Naive thymus-derived CD8-positive, alpha-beta T cell (primary cell): ENCODE results near the gene AKAP6. TPM values are rescaled to one million over a fixed set of nuclear protein-coding genes. Genes with fewer than 3 reads are reported as not detected.

Experiments
- ATAC-seq, 2 donors: fragments of 150-1000 bp; cut with Tn5 transposase in 1 of 2; sonication (Bioruptor Pico), chemical (Tn5 transposase) in 1 of 2; 1 replicate in 1 of 2; 2 replicates in 1 of 2; pipeline ENCODE4 v1.10.0; 2021; ENCODE audit warnings: mild to moderate bottlenecking in 2 of 2, moderate library complexity in 2 of 2
- POLR2A ChIA-PET: fragments of 350-600 bp; sonication (Branson Sonifier 250); formaldehyde crosslinking; loops from one replicate; lab custom pipeline; 2021; ENCODE audit warnings: antibody characterized with exemption; lab: Charles Lee
- DNase-seq, 10 donors: peaks; one replicate each; pipeline versions ENCODE4 v3.0.0 to v3.0.0-alpha.2; 2020 to 2022
- H3K27ac Mint-ChIP-seq, 10 donors: one replicate each; pipeline ENCODE4 v1.8.0; 2020 to 2022; ENCODE audit warnings: mild to moderate bottlenecking in 10 of 10, mixed read lengths in 10 of 10, moderate library complexity in 4 of 10, inconsistent platforms in 1 of 10
- H3K27me3 Mint-ChIP-seq, 5 donors: one replicate each; pipeline ENCODE4 v1.8.0; 2021 to 2022; ENCODE audit warnings: mixed read lengths in 5 of 5
- H3K36me3 Mint-ChIP-seq, 3 donors: one replicate each; pipeline ENCODE4 v1.8.0; 2020 to 2022; ENCODE audit warnings: mixed read lengths in 3 of 3, mild to moderate bottlenecking in 2 of 3, inconsistent platforms in 1 of 3
- H3K4me1 Mint-ChIP-seq, 4 donors: one replicate each; pipeline ENCODE4 v1.8.0; 2021 to 2022; ENCODE audit warnings: mixed read lengths in 4 of 4
- H3K4me3 Mint-ChIP-seq, 10 donors: one replicate each; pipeline ENCODE4 v1.8.0; 2020 to 2022; ENCODE audit warnings: mild to moderate bottlenecking in 10 of 10, mixed read lengths in 10 of 10, moderate library complexity in 6 of 10, inconsistent platforms in 1 of 10
- H3K9me3 Mint-ChIP-seq, 9 donors: one replicate each; pipeline ENCODE4 v1.8.0; 2020 to 2022; ENCODE audit warnings: mixed read lengths in 9 of 9, mild to moderate bottlenecking in 3 of 9, inconsistent platforms in 1 of 9, moderate library complexity in 1 of 9
- polyA plus RNA-seq, 3 donors: library from polyadenylated mRNA; unstranded; fragments of 300-500 nt; fragmentation: Illumina TruSeq; gene quantifications; one replicate each; pipeline ENCODE4 v1.2.3, GENCODE V29; 2021
- total RNA-seq, 8 experiments: library from RNA in 2 of 8; stranded (reverse) in 2 of 8; gene quantifications; one replicate each; pipeline ENCODE4 v1.2.3 and lab custom pipeline; 2021 to 2026

AKAP6 gene
- total and polyA plus RNA-seq, 5 experiments from 2014 or later = 1.4 to 4.6 (median 3.2) TPM

DNA sequence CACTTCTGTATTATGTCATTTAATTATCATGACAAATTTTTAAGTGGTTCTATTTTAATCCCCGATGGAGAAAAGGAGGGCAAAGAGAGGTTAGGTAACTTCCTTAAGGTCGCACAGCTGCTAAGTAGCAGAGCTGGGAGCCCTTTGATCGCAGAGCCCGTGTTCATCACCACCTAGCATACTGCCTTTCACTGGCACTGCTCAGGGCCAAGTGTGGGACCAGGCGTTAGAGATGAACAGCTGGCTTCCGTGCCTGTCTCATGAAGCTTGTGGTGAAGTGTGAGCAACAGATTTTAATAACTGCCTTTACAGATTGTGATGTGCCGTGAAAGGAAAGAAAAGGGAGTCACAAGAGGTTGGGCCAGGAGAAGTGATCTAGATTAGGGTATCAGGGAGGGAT is 273.6 kb downstream of the AKAP6 start:
- H3K4me3 Mint-ChIP-seq = no peak overlapping the region
- no peak overlapping the region for H3K27ac Mint-ChIP-seq
- POLR2A ChIA-PET = no interaction called here
- no peaks in the 10 kb centered on the region for H3K36me3 Mint-ChIP-seq
- DNase-seq = no peak
- H3K9me3 Mint-ChIP-seq = peaks cover 0 to 2% (median 0%) of the 10 kb centered on the region in 9 donors
- ATAC-seq = no peak
- no peaks in the 10 kb centered on the region for H3K4me1 Mint-ChIP-seq
- peaks cover 0 to 3% (median 0%) of the 10 kb centered on the region in 5 donors for H3K27me3 Mint-ChIP-seq

- H3K9me3 Mint-ChIP-seq = peaks cover 0 to 2% (median 0%) of the 10 kb centered on the region in 9 donors
- ATAC-seq (no peak), DNase-seq (no peak)
- POLR2A ChIA-PET = no interaction called here
- peaks cover 0 to 3% (median 0%) of the 10 kb centered on the region in 5 donors for H3K27me3 Mint-ChIP-seq
- H3K4me3 Mint-ChIP-seq = no peak overlapping the region
- H3K27ac Mint-ChIP-seq = no peak overlapping the region
- no peaks in the 10 kb centered on the region for H3K36me3 Mint-ChIP-seq
- no peaks in the 10 kb centered on the region for H3K4me1 Mint-ChIP-seq
These were observed 275.0 kb downstream of the AKAP6 start for GRCh38 chr14:32603992-32604565.

GRCh38 chr14:32606301-32606700 is 277.2 kb downstream of the AKAP6 start:
- ATAC-seq = no peak
- POLR2A ChIA-PET = no interaction called here
- peaks cover 0 to 2% (median 0%) of the 10 kb centered on the region in 9 donors for H3K9me3 Mint-ChIP-seq
- no peaks in the 10 kb centered on the region for H3K4me1 Mint-ChIP-seq
- peaks cover 0 to 3% (median 0%) of the 10 kb centered on the region in 5 donors for H3K27me3 Mint-ChIP-seq
- H3K4me3 Mint-ChIP-seq = no peak overlapping the region
- no peaks in the 10 kb centered on the region for H3K36me3 Mint-ChIP-seq
- DNase-seq = no peak
- no peak overlapping the region for H3K27ac Mint-ChIP-seq

- POLR2A ChIA-PET = no interaction called here
- Mint-ChIP-seq H3K4me1 (no peaks in the 10 kb centered on the region), H3K27me3 (no peaks in the 10 kb centered on the region), H3K36me3 (no peaks in the 10 kb centered on the region), H3K4me3 (no peak overlapping the region), H3K9me3 (peaks cover 0 to 2% (median 0%) of the 10 kb centered on the region in 9 donors), H3K27ac (no peak overlapping the region)
- DNase-seq = no peak
- ATAC-seq = no peak
These were observed 278.3 kb downstream of the AKAP6 start for GRCh38 chr14:32607399-32607798.

DNA sequence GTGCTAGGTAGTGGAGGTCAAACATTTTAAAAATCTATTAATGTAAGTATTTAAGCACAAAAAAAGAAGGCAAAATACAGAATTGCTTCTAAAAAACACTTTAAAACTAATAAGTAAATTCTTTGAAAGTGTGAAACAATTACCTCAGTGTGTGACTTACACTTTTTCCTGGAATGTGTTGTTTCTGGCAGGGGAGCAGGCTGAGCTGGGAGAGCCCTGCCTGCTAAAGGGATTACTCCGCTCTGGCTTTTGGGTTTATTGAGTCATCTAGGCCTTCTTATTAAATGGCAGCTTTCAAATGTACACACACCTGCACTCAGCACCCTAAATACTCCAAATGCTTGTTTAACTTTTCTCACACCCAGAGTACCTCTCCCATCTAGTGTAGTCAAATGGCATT is 279.8 kb downstream of the AKAP6 start:
- POLR2A ChIA-PET = interaction anchor here (0.7 kb wide), 1 partner anchor 12 kb away, joined by 3 read pairs; no protein-coding TSS in a partner anchor
- H3K27ac Mint-ChIP-seq = no peak overlapping the region
- no peak for DNase-seq
- H3K27me3 Mint-ChIP-seq = no peaks in the 10 kb centered on the region
- no peaks in the 10 kb centered on the region for H3K9me3 Mint-ChIP-seq
- no peak for ATAC-seq
- H3K4me1 Mint-ChIP-seq = no peaks in the 10 kb centered on the region
- H3K4me3 Mint-ChIP-seq = no peak overlapping the region
- no peaks in the 10 kb centered on the region for H3K36me3 Mint-ChIP-seq

- DNase-seq = no peak
- Mint-ChIP-seq H3K4me3 (no peak overlapping the region), H3K4me1 (no peaks in the 10 kb centered on the region), H3K27ac (no peak overlapping the region), H3K36me3 (no peaks in the 10 kb centered on the region), H3K9me3 (no peaks in the 10 kb centered on the region), H3K27me3 (no peaks in the 10 kb centered on the region)
- POLR2A ChIA-PET = no interaction called here
- no peak for ATAC-seq
These were observed 280.3 kb downstream of the AKAP6 start for GRCh38 chr14:32609388-32609787.

DNA sequence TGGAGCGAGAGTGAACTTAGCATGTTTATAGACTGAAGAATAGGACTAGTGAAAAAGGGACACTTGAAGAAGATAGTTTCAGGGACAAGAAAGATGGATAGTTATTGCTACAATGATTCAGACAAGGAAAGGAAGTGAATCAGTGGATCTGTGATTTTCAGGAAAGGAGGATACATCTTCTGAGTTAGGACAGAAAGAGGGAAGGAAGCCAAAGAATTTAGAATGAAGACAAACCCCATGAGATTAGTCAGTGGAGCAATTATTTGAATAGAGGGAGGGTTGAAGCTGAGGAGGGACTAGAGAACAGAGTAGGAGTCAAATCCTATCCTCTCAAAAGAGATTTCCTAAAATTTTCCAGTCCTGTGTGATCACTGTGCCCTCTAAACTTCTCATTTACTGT is 282.7 kb downstream of the AKAP6 start:
- H3K27ac Mint-ChIP-seq = no peak overlapping the region
- no peaks in the 10 kb centered on the region for H3K4me1 Mint-ChIP-seq
- POLR2A ChIA-PET = no interaction called here
- peaks cover 0 to 9% (median under 1%) of the 10 kb centered on the region in 9 donors for H3K9me3 Mint-ChIP-seq
- H3K4me3 Mint-ChIP-seq = no peak overlapping the region
- H3K27me3 Mint-ChIP-seq = no peaks in the 10 kb centered on the region
- ATAC-seq (no peak), DNase-seq (no peak)
- H3K36me3 Mint-ChIP-seq = no peaks in the 10 kb centered on the region

- DNase-seq = no peak
- Mint-ChIP-seq H3K4me1 (peaks cover 1 to 7% (median 2%) of the 10 kb centered on the region in 4 donors), H3K9me3 (peaks cover 0 to 17% (median 9%) of the 10 kb centered on the region in 9 donors), H3K4me3 (no peak overlapping the region), H3K36me3 (peaks cover 0 to 7% (median 2%) of the 10 kb centered on the region in 3 donors), H3K27ac (no peak overlapping the region), H3K27me3 (peaks cover 0 to 13% (median 0%) of the 10 kb centered on the region in 5 donors)
- ATAC-seq = no peak
- POLR2A ChIA-PET = no interaction called here
These were observed 289.9 kb downstream of the AKAP6 start for GRCh38 chr14:32618991-32619390.

DNA sequence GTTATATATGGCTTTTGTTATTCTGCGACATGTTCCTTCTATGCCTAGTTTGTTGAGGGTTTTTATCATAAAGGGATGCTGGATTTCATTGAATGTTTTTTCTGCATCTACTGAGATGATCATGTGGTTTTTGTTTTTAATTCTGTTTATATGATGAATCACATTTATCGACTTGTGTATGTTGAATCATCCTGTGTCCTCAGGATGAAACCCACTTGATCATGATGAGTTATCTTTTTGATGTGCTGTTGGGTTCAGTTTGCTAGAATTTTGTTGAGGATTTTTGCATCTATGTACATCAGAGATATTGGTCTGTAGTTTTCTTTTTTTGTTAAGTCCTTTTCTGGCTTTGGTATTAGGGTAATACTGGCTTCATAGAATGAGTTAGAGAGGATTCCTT is 291.2 kb downstream of the AKAP6 start:
- peaks cover 0 to 13% (median 0%) of the 10 kb centered on the region in 5 donors for H3K27me3 Mint-ChIP-seq
- H3K9me3 Mint-ChIP-seq = peaks cover 0 to 15% (median 9%) of the 10 kb centered on the region in 9 donors
- H3K4me3 Mint-ChIP-seq = no peak overlapping the region
- peaks cover 1 to 7% (median 2%) of the 10 kb centered on the region in 4 donors for H3K4me1 Mint-ChIP-seq
- peaks cover 0 to 7% (median 2%) of the 10 kb centered on the region in 3 donors for H3K36me3 Mint-ChIP-seq
- H3K27ac Mint-ChIP-seq = no peak overlapping the region
- no peak for ATAC-seq
- no peak for DNase-seq
- POLR2A ChIA-PET = no interaction called here

DNA sequence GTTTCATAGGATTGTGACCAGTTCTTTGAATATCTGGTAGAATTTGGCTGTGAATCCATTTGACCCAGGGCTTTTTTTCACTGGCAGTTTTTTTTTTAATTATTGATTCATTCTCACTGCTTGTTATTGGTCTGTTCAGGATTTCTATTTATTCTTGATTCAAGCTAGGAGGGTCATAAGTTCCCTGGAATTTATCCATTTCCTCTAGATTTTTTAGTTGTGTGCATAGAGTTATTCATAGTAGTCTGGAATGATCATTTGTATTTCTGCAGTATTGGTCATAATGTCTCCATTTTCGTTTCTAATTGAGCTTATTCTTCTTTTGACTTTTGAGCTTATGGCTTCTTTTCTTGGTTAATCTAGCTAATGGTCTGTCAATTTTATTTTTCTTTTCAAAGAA is 291.6 kb downstream of the AKAP6 start:
- Mint-ChIP-seq H3K36me3 (peaks cover 0 to 7% (median 2%) of the 10 kb centered on the region in 3 donors), H3K9me3 (peaks cover 0 to 15% (median 8%) of the 10 kb centered on the region in 9 donors), H3K4me1 (peaks cover 1 to 7% (median 2%) of the 10 kb centered on the region in 4 donors), H3K27me3 (peaks cover 0 to 13% (median 0%) of the 10 kb centered on the region in 5 donors), H3K27ac (no peak overlapping the region), H3K4me3 (no peak overlapping the region)
- POLR2A ChIA-PET = interaction anchor here (0.6 kb wide), 1 partner anchor 12 kb away, joined by 3 read pairs; no protein-coding TSS in a partner anchor
- ATAC-seq = no peak
- no peak for DNase-seq

DNA sequence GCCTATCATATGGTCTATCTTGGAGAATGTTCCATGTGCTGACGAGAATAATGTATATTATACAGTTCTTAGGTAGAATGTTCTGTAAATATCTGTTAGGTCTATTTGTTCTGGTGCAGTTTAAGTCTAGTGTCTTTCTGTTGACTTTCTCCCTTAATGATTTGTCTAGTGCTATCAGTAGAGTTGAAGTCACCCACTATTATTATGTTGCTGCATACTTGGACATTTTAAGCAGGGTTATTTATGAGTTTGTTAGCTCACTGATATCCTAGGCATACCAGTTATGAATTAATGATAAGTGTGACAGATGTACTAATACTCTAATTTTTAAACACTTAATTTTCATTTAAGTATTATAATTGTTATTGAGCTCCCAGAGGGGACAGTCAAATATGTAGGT is 292.5 kb downstream of the AKAP6 start:
- Mint-ChIP-seq H3K9me3 (peaks cover 0 to 13% (median 5%) of the 10 kb centered on the region in 9 donors), H3K36me3 (peaks cover 0 to 7% (median 2%) of the 10 kb centered on the region in 3 donors), H3K27ac (no peak overlapping the region), H3K4me1 (peaks cover 1 to 7% (median 2%) of the 10 kb centered on the region in 4 donors), H3K4me3 (no peak overlapping the region), H3K27me3 (peaks cover 0 to 16% (median 0%) of the 10 kb centered on the region in 5 donors)
- POLR2A ChIA-PET = no interaction called here
- ATAC-seq (no peak), DNase-seq (no peak)

GRCh38 chr14:32622742-32623141 is 293.6 kb downstream of the AKAP6 start:
- Mint-ChIP-seq H3K4me3 (no peak overlapping the region), H3K27me3 (peaks cover 0 to 17% (median 0%) of the 10 kb centered on the region in 5 donors), H3K36me3 (peaks cover 0 to 7% (median 2%) of the 10 kb centered on the region in 3 donors), H3K9me3 (peaks cover 0 to 14% (median 5%) of the 10 kb centered on the region in 9 donors), H3K4me1 (peaks cover 1 to 7% (median 2%) of the 10 kb centered on the region in 4 donors), H3K27ac (no peak overlapping the region)
- DNase-seq (no peak), ATAC-seq (no peak)
- POLR2A ChIA-PET = no interaction called here

GRCh38 chr14:32623300-32624093 is 294.4 kb downstream of the AKAP6 start:
- H3K27ac Mint-ChIP-seq = no peak overlapping the region
- H3K27me3 Mint-ChIP-seq = peaks cover 0 to 17% (median 0%) of the 10 kb centered on the region in 5 donors
- DNase-seq (no peak), ATAC-seq (no peak)
- H3K36me3 Mint-ChIP-seq = peaks cover 0 to 7% (median under 1%) of the 10 kb centered on the region in 3 donors
- no peak overlapping the region for H3K4me3 Mint-ChIP-seq
- peaks cover 1 to 7% (median 2%) of the 10 kb centered on the region in 4 donors for H3K4me1 Mint-ChIP-seq
- H3K9me3 Mint-ChIP-seq = peaks cover 0 to 12% (median 2%) of the 10 kb centered on the region in 9 donors
- POLR2A ChIA-PET = no interaction called here
